Kidney (tissue), 14 donors: ENCODE results near the gene CMSS1. TPM values are rescaled to one million over a fixed set of nuclear protein-coding genes. Genes with fewer than 3 reads are reported as not detected.

Experiments
- DNase-seq, 5 donors: peaks; one replicate each; pipeline ENCODE4 v3.0.0-alpha.2; 2013 to 2020
- FAIRE-seq: peaks from 2 replicates; lab custom pipeline; 2012; peaks lifted over from hg19 to GRCh38; lab: Jason Lieb, UNC
- H3K27ac ChIP-seq, 2 donors: one replicate each; pipeline ENCODE4 v1.7.0; 2013; ENCODE audit warnings: low read depth in 2 of 2, low read length in 2 of 2, inconsistent platforms in 1 of 2
- H3K27me3 ChIP-seq: one replicate; pipeline ENCODE4 v1.7.1; 2013; ENCODE audit warnings: low read length, inconsistent platforms; ENCODE audit not compliant: control insufficient read depth, insufficient read depth
- H3K36me3 ChIP-seq, 3 donors: one replicate each; pipeline versions ENCODE4 v1.7.0 to v1.7.1; 2013; ENCODE audit warnings: low read length in 3 of 3, control low read depth in 1 of 3, inconsistent platforms in 1 of 3; ENCODE audit not compliant: insufficient read depth in 3 of 3, control insufficient read depth in 2 of 3
- H3K4me1 ChIP-seq, 3 donors: one replicate each; pipeline versions ENCODE4 v1.7.0 to v1.7.1; 2013; ENCODE audit warnings: low read length in 3 of 3, inconsistent platforms in 1 of 3, low read depth in 1 of 3; ENCODE audit not compliant: control insufficient read depth in 2 of 3, insufficient read depth in 2 of 3
- H3K4me3 ChIP-seq, 3 donors: one replicate each; pipeline versions ENCODE4 v1.7.0 to v1.8.1; 2013; ENCODE audit warnings: low read length in 3 of 3, control low read depth in 1 of 3, inconsistent platforms in 1 of 3
- H3K9ac ChIP-seq, 3 donors: one replicate each; pipeline versions ENCODE4 v1.7.0 to v1.7.1; 2013; ENCODE audit warnings: low read length in 3 of 3, control low read depth in 1 of 3, inconsistent platforms in 1 of 3
- H3K9me3 ChIP-seq, 3 donors: one replicate each; pipeline versions ENCODE4 v1.7.0 to v1.7.1; 2013; ENCODE audit warnings: low read length in 3 of 3, control low read depth in 1 of 3, inconsistent platforms in 1 of 3; ENCODE audit not compliant: control insufficient read depth in 2 of 3, insufficient read depth in 1 of 3
- intact Hi-C: fragments of 100-400 bp; cut with DNase I; formaldehyde crosslinking; loops from one replicate; pipeline ENCODE4 v1.11.1; 2022
- polyA plus RNA-seq: library from polyadenylated mRNA; stranded (reverse); fragments of 350-450 nt; fragmentation: Illumina TruSeq; extraction: RNeasy Lipid Tissue Mini Kit (QIAGEN cat#74804); gene quantifications from one replicate; pipeline ENCODE4 v1.2.3, GENCODE V29; 2014; ENCODE audit warnings: low read depth, low replicate concordance; ENCODE audit not compliant: insufficient read depth
- total RNA-seq: library from RNA; stranded (reverse); fragmentation: NEBNext Ultra II Directional; extraction: Animal tissue kit (Norgen Biotek cat#: 25700); gene quantifications from one replicate; pipeline ENCODE4 v1.2.1, GENCODE V29; 2021
- TF ChIP-seq, protein P1 (sequence below): IDR thresholded peaks from 3 replicates; pipeline ENCODE4 v1.5.1; 2012; ENCODE audit warnings: mild to moderate bottlenecking, moderate library complexity, borderline replicate concordance; ENCODE audit not compliant: insufficient read depth; ENCODE audit errors: extremely low read depth
- donor health status: control.
- donor health status: control.
- donor health status: control.
- donor health status: control.
- donor health status: control.
- donor health status: DM: yes; HTN: yes; CAD: no.
- donor health status: Normal renal cell carcinoma (clear cell type).

CMSS1 gene
- total and polyA plus RNA-seq, 2 donors from 2014 or later: 26.4 to 27.0 TPM

GRCh38 chr3:100136921-100137320 lies 319.3 kb downstream of the CMSS1 start:
- Histone ChIP-seq H3K4me3 (no peak overlapping the region), H3K27me3 (no peaks in the 10 kb centered on the region), H3K36me3 (no peaks in the 10 kb centered on the region), H3K27ac (no peak overlapping the region), H3K9me3 (no peaks in the 10 kb centered on the region), H3K9ac (no peak overlapping the region), H3K4me1 (no peaks in the 10 kb centered on the region)
- intact Hi-C loops: no loop called here
- peak in 1 of 5 donors; percentile 66 for DNase-seq
- TF ChIP-seq, protein P1, sequence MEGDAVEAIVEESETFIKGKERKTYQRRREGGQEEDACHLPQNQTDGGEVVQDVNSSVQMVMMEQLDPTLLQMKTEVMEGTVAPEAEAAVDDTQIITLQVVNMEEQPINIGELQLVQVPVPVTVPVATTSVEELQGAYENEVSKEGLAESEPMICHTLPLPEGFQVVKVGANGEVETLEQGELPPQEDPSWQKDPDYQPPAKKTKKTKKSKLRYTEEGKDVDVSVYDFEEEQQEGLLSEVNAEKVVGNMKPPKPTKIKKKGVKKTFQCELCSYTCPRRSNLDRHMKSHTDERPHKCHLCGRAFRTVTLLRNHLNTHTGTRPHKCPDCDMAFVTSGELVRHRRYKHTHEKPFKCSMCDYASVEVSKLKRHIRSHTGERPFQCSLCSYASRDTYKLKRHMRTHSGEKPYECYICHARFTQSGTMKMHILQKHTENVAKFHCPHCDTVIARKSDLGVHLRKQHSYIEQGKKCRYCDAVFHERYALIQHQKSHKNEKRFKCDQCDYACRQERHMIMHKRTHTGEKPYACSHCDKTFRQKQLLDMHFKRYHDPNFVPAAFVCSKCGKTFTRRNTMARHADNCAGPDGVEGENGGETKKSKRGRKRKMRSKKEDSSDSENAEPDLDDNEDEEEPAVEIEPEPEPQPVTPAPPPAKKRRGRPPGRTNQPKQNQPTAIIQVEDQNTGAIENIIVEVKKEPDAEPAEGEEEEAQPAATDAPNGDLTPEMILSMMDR: no peak
- FAIRE-seq: no peak

DNA sequence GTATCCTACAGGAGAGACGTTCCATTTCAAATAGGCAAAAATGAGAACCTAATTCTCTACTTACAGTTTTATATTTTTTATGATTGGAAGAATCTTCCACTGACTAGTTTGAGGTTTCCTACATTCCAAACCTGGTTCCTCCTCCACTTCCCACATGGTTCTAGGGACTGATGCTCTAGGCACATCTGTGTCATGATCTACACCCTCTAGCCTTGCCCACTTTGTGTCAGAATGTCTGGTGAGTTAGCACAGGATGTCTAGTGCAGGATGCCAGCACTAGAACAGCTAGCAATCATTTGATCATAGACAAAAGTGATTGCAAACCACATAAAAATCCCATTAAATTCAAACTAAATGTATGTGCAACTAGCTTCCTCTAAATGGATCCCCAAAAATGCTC lies 323.3 kb downstream of the CMSS1 start:
- FAIRE-seq (no peak), DNase-seq (no peak)
- H3K9me3 ChIP-seq: no peaks in the 10 kb centered on the region
- H3K36me3 ChIP-seq: no peaks in the 10 kb centered on the region
- no peaks in the 10 kb centered on the region for H3K27me3 ChIP-seq
- intact Hi-C loops: no loop called here
- no peak overlapping the region for H3K27ac ChIP-seq
- H3K4me1 ChIP-seq: no peaks in the 10 kb centered on the region
- TF ChIP-seq, protein P1: no peak
- no peak overlapping the region for H3K9ac ChIP-seq
- no peak overlapping the region for H3K4me3 ChIP-seq

DNA sequence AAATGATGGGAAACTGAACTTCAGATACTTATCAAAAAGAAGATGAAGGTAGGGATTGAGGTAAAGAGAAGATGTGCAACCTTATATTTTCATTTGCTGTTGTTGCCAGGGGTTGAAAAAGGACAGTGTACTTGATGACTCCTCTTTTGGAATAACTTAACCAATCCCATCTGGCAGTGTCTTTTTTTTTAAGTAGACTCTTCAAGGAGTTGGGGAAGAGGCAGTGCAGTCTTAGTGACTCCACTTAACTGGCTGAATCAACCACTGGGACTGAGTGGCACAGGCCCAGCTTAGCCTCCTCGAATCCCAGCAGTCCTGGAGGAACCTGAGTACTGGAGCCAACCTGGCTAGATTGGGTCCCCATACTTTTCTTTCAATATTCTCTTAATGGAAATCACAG lies 323.9 kb downstream of the CMSS1 start:
- Histone ChIP-seq H3K27ac (no peak overlapping the region), H3K9ac (no peak overlapping the region), H3K36me3 (no peaks in the 10 kb centered on the region), H3K4me1 (no peaks in the 10 kb centered on the region), H3K9me3 (no peaks in the 10 kb centered on the region), H3K4me3 (no peak overlapping the region), H3K27me3 (no peaks in the 10 kb centered on the region)
- no peak for DNase-seq
- TF ChIP-seq, protein P1: no peak
- intact Hi-C loops: no loop called here
- no peak for FAIRE-seq

GRCh38 chr3:100144255-100144866 lies 326.7 kb downstream of the CMSS1 start:
- TF ChIP-seq, protein P1: no peak
- no peak overlapping the region for H3K9ac ChIP-seq
- DNase-seq (no peak), FAIRE-seq (no peak)
- H3K36me3 ChIP-seq: no peaks in the 10 kb centered on the region
- no peaks in the 10 kb centered on the region for H3K27me3 ChIP-seq
- intact Hi-C loops: no loop called here
- peaks cover 0 to 1% (median 0%) of the 10 kb centered on the region in 3 donors for H3K9me3 ChIP-seq
- H3K4me3 ChIP-seq: no peak overlapping the region
- no peak overlapping the region for H3K27ac ChIP-seq
- H3K4me1 ChIP-seq: no peaks in the 10 kb centered on the region
